Esophagus muscularis mucosa (tissue), 4 donors: ENCODE measurements around the gene EPHB1. TPM values are rescaled to one million over a fixed set of nuclear protein-coding genes. Genes with fewer than 3 reads are reported as not detected.

Experiments used
- DNase-seq: peaks from one replicate; pipeline ENCODE4 v3.0.0-alpha.2; 2017; ENCODE audit errors: extremely low spot score
- H3K27ac ChIP-seq, 4 donors: fragments of 200-600 bp; sonication (generic); replicated peaks in 1 of 4; 1 replicate in 3 of 4; 2 replicates in 1 of 4; pipeline ENCODE4 v1.5.1; 2016 to 2019; ENCODE audit warnings: mild to moderate bottlenecking in 1 of 4
- H3K27me3 ChIP-seq, 4 donors: fragments of 200-600 bp; sonication (generic); one replicate each; pipeline versions ENCODE4 v1.5.1 to v1.6.0; 2016 to 2019
- H3K36me3 ChIP-seq, 4 donors: fragments of 200-600 bp; sonication (generic); one replicate each; pipeline ENCODE4 v1.5.1; 2016 to 2019
- H3K4me1 ChIP-seq, 4 donors: fragments of 200-600 bp; sonication (generic); one replicate each; pipeline ENCODE4 v1.5.1; 2016 to 2019
- H3K4me3 ChIP-seq, 4 donors: fragments of 200-600 bp; sonication (generic); 1 replicate in 2 of 4; 2 replicates in 2 of 4; pipeline ENCODE4 v1.5.1; 2016 to 2019; ENCODE audit warnings: mild to moderate bottlenecking in 4 of 4, moderate library complexity in 1 of 4
- H3K9me3 ChIP-seq, 4 donors: fragments of 200-600 bp; sonication (generic); 1 replicate in 3 of 4; 2 replicates in 1 of 4; pipeline ENCODE4 v1.5.1; 2016 to 2019
- CTCF ChIP-seq, 3 experiments: fragments of 200-600 bp in 2 of 3; fragments of 450-650 bp in 1 of 3; sonication (generic) in 2 of 3; IDR thresholded peaks; one replicate each; pipeline ENCODE4 v1.5.1; 2017 to 2019; ENCODE audit warnings: antibody characterized with exemption in 3 of 3, mild to moderate bottlenecking in 2 of 3, moderate library complexity in 1 of 3
- EP300 ChIP-seq: sonication (generic); formaldehyde crosslinking; IDR thresholded peaks from one replicate; pipeline ENCODE4 v1.6.1; 2017; ENCODE audit warnings: antibody characterized with exemption
- POLR2A ChIP-seq: fragments of 450-650 bp; IDR thresholded peaks from one replicate; pipeline ENCODE4 v1.6.1; 2017; ENCODE audit warnings: antibody characterized with exemption, moderate library complexity, mild to moderate bottlenecking, low read depth
- POLR2AphosphoS5 ChIP-seq, 2 donors: sonication (generic); formaldehyde crosslinking; IDR thresholded peaks; one replicate each; pipeline ENCODE4 v1.6.1; 2017; ENCODE audit warnings: antibody characterized with exemption in 2 of 2
- WGBS: methylation state at CpG from one replicate; pipeline ENCODE4 v1.1.5; 2018; 5-methylcytosine and 5-hydroxymethylcytosine counted together
- intact Hi-C: fragments of 100-400 bp; cut with DNase I; formaldehyde crosslinking; loops from one replicate; pipeline ENCODE4 v1.15.1; 2023
- total RNA-seq, 4 donors: library from RNA; depleted of rRNA; stranded (reverse); fragments of >200 nt; gene quantifications; one replicate each; pipeline versions ENCODE4 v1.1.0 to v1.2.1, GENCODE V29; 2016

The EPHB1 gene
- total RNA-seq, 4 donors from 2014 or later = under 0.01 to 6.1 (median 2.8) TPM

DNA sequence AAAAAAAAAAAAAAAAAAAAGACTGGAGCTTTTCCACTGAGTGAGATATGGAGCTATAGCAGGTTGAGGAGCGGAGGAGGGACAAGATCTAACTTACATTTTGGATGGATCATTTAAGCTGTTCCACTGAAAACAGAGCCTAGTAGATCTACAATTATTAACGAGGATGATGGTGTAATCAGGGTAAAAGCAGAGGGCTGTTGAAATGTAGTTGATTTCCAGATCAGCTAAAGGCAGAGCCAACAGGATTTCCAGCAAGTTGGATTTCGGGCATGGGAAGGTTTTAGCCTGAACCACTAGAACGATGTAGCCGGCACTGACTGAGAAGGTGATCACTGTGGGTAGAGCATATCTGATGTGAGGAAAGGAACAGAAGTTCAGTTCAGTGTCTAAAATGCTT, 360.7 kb downstream of the EPHB1 start:
- Histone ChIP-seq H3K9me3 (no peaks in the 10 kb centered on the region), H3K36me3 (no peaks in the 10 kb centered on the region), H3K27ac (no peak overlapping the region), H3K27me3 (no peaks in the 10 kb centered on the region), H3K4me3 (no peak overlapping the region), H3K4me1 (no peaks in the 10 kb centered on the region)
- no peak for DNase-seq
- intact Hi-C loops = no loop called here
- WGBS = 87% methylated on average over 5 of the region's 5 CpGs
- no peak for TF ChIP-seq EP300
- TF ChIP-seq POLR2A = no peak
- TF ChIP-seq POLR2AphosphoS5 (IDR thresholded peaks at IDR 0.05) = no peak
- TF ChIP-seq CTCF (IDR thresholded peaks at IDR 0.05) = no peak

DNA sequence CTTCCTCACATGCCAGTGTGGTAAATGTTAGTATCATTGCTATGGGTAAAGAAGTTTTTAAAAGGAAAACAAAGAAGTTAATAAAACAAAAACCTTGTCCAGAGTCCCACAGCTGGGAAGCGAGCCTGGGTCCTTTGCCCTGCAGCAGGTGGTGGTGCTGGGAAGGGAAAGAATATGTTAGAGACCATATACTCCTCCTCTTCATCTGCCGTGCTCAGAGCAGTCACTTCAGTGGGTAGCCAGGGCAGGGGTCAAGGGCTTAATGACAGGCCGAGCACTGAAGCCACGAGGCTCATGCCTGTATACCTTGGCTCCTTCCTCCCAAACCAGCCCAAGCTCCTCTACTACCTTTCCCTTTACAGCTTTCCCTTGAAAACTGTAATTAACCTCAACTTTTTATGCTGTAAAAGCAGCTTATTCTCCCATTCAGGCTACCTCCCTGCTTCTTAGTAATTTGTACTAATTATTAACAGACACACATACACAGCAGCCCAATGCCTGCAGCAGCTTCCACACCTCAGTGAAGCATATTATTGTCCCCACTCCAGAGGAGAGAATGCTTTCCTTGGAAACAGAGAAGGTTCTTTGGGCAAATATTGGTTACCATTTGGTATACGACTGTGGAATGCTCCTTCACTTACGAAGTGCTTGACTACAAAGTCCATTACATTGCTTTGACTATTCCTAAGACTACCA, 362.1 kb downstream of the EPHB1 start:
- TF ChIP-seq CTCF (IDR thresholded peaks at IDR 0.05) (no peak), POLR2AphosphoS5 (IDR thresholded peaks at IDR 0.05) (no peak), EP300 (no peak), POLR2A (no peak)
- no peaks in the 10 kb centered on the region for H3K4me1 ChIP-seq
- H3K9me3 ChIP-seq = no peaks in the 10 kb centered on the region
- no peak overlapping the region for H3K4me3 ChIP-seq
- WGBS = 76% methylated on average over 6 of the region's 6 CpGs
- intact Hi-C loops = no loop called here
- no peaks in the 10 kb centered on the region for H3K36me3 ChIP-seq
- no peak for DNase-seq
- no peaks in the 10 kb centered on the region for H3K27me3 ChIP-seq
- no peak overlapping the region for H3K27ac ChIP-seq

GRCh38 chr3:135158520-135158919, 363.5 kb downstream of the EPHB1 start:
- no peaks in the 10 kb centered on the region for H3K4me1 ChIP-seq
- 66% methylated on average over 5 of the region's 5 CpGs for WGBS
- intact Hi-C loops = no loop called here

GRCh38 chr3:135159681-135160247, 364.7 kb downstream of the EPHB1 start:
- no peak overlapping the region for H3K4me3 ChIP-seq
- no peaks in the 10 kb centered on the region for H3K36me3 ChIP-seq
- TF ChIP-seq POLR2AphosphoS5 (IDR thresholded peaks at IDR 0.05) (no peak), EP300 (no peak), POLR2A (no peak), CTCF (IDR thresholded peaks at IDR 0.05) (no peak)
- whole genome bisulfite sequencing = 28% methylated on average over 2 of the region's 2 CpGs
- no peaks in the 10 kb centered on the region for H3K27me3 ChIP-seq
- no peak for DNase-seq
- no peak overlapping the region for H3K27ac ChIP-seq
- intact Hi-C loops = no loop called here
- H3K9me3 ChIP-seq = no peaks in the 10 kb centered on the region
- no peaks in the 10 kb centered on the region for H3K4me1 ChIP-seq

More at GRCh38 chr3:135158520-135158919, 363.5 kb downstream of the EPHB1 start:
- DNase-seq = no peak
- no peaks in the 10 kb centered on the region for H3K36me3 ChIP-seq
- H3K4me3 ChIP-seq = no peak overlapping the region
- no peaks in the 10 kb centered on the region for H3K27me3 ChIP-seq
- H3K9me3 ChIP-seq = no peaks in the 10 kb centered on the region
- H3K27ac ChIP-seq = no peak overlapping the region
- TF ChIP-seq CTCF (IDR thresholded peaks at IDR 0.05) (no peak), EP300 (no peak), POLR2AphosphoS5 (IDR thresholded peaks at IDR 0.05) (no peak), POLR2A (no peak)
